Astrocyte of the cerebellum (primary cell): ENCODE results near the gene MRPL14.

ENCODE experiments used
- DNase-seq: peaks from one replicate; pipeline ENCODE4 v3.0.0-alpha.2; 2011; ENCODE audit warnings: low read depth
- H3K4me3 ChIP-seq: 2 replicates; pipeline ENCODE4 v1.5.1; 2011; ENCODE audit warnings: mild to moderate bottlenecking, low read depth, low read length, moderate library complexity
- CTCF ChIP-seq: IDR thresholded peaks from 2 replicates; pipeline ENCODE4 v1.5.1; 2012; ENCODE audit warnings: low read length, low read depth, moderate library complexity, mild to moderate bottlenecking; ENCODE audit errors: missing control alignments
- in situ Hi-C: cut with HindIII; loops from 2 replicates; pipeline ENCODE4 v1.10.0; 2017; ENCODE audit warnings: low sequenced_read_pairs

MRPL14 gene

DNA sequence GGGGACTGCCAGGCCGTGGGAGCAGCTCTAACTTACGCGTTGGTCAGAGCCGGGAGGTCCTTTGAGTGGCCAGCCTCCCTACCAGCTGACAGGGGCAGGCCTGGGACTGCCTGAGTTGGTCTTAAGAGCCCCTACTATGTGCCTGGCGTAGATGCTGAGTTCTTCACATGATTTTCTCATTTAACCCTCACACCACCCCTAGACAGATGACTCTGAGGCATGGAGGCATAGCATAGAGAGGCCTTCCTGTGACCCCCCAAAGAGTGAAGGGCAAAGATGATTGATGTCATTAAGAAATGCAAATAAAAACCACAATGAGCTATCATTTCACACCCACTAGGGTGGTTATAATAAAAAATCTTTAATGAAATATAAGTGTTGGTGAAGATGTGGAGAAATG, 36.8 kb downstream of the MRPL14 start:
- TF ChIP-seq CTCF: no peak
- no peak for DNase-seq
- in situ Hi-C loops: no loop called here
- H3K4me3 ChIP-seq: no peak overlapping the region

GRCh38 chr6:44088827-44089590, 38.2 kb downstream of the MRPL14 start:
- DNase-seq: no peak
- in situ Hi-C loops: no loop called here
- no peak overlapping the region for H3K4me3 ChIP-seq
- no peak for TF ChIP-seq CTCF

DNA sequence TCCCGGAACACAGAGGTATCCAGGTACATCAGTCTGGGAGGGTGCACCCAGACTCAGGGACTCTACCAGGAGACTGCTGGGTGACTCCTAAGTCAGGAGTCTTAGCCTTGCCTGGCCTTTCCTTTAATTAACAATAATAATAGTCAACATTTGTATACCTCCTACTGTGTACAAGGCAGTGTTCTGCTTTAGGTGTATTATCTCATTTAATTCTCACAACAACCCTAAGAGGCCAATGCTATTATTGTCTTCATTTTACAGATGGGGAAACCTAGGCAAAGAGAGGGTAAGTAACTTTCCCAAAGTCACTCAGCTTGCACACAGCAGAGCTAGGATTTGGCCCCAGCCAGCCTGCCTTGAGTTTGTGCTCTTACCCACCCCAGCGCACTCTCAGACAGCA, 39.6 kb downstream of the MRPL14 start:
- TF ChIP-seq CTCF: no peak
- in situ Hi-C loops: no loop called here
- H3K4me3 ChIP-seq: no peak overlapping the region
- no peak for DNase-seq

GRCh38 chr6:44086931-44087574, 40.2 kb downstream of the MRPL14 start:
- DNase-seq: no peak
- TF ChIP-seq CTCF: no peak

GRCh38 chr6:44085219-44085618, 42.0 kb downstream of the MRPL14 start:
- DNase-seq: no peak
- no peak for TF ChIP-seq CTCF
- no peak overlapping the region for H3K4me3 ChIP-seq
- in situ Hi-C loops: no loop called here

More at GRCh38 chr6:44086931-44087574, 40.2 kb downstream of the MRPL14 start:
- in situ Hi-C loops: no loop called here
- no peak overlapping the region for H3K4me3 ChIP-seq

DNA sequence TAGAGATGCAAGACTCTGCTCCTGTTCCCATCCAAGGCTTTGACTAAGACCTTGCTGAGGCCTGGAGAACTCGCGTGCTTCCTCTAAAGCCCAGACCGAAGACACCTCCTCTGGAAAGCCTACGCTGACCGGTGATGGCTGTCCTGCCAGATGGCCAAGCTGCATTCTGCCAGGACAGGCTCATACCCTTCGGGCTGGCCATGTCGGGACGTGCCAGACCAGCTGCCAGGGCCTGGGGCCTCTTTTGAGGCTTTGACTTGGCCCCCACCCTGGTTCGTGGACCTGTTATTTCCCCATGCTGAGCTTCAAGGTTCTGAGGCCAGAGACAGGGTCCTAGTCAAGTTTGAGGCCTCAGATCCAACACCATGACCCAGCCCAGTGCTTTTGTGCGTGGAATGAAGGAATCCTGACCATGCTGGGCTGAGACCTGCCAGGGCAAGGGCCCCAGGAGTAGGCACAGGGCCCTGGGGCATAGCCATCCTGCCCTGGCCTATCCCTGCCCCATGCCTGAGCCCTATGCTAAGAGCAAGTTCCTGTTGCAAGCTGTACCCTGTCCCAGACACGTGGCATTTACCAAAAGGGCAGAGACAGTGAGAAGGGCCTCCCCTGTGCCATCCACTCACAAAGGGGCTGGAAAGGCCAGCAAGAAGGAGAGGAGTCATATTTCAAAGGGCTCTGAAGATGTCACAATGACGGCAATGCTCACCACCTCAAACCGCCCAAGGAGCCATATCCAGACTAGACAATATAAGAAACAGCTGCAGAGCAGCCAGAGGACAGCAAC, 42.8 kb downstream of the MRPL14 start:
- in situ Hi-C loops: no loop called here
- H3K4me3 ChIP-seq: no peak overlapping the region
- DNase-seq: no peak
- TF ChIP-seq CTCF: no peak
